Stimulated activated CD4-positive, alpha-beta T cell treated with anti-CD3 and anti-CD28 coated beads, Interleukin-1b, Interleukin-23, amount 100 ng/mL, for 24 hours (primary cell): ENCODE data around the gene PRICKLE2.

Experiments used
- DNase-seq, 4 experiments: peaks; one replicate each; pipeline ENCODE4 v3.0.0-alpha.2; 2020; ENCODE audit warnings: low read depth in 4 of 4, low spot score in 1 of 4

PRICKLE2 gene

GRCh38 chr3:64079369-64080150, 145.7 kb downstream of the PRICKLE2 start:
- DNase-seq: no peak

GRCh38 chr3:64078966-64079365, 146.3 kb downstream of the PRICKLE2 start:
- DNase-seq: no peak

- DNase-seq: no peak
Observed at GRCh38 chr3:64074895-64075679, 150.2 kb downstream of the PRICKLE2 start.

- no peak for DNase-seq
Observed at GRCh38 chr3:64074060-64074459, 151.2 kb downstream of the PRICKLE2 start.

GRCh38 chr3:64073158-64073761, 152.0 kb downstream of the PRICKLE2 start:
- DNase-seq: no peak

- DNase-seq: no peak
Observed at GRCh38 chr3:64072126-64072525, 153.1 kb downstream of the PRICKLE2 start.

GRCh38 chr3:64070704-64071103, 154.6 kb downstream of the PRICKLE2 start:
- DNase-seq: no peak

- DNase-seq: no peak
Observed at GRCh38 chr3:64067506-64068346, 157.5 kb downstream of the PRICKLE2 start.

GRCh38 chr3:64064804-64065203, 160.5 kb downstream of the PRICKLE2 start:
- DNase-seq: no peak

- DNase-seq: no peak
Observed at GRCh38 chr3:64063983-64064438, 161.3 kb downstream of the PRICKLE2 start.

- no peak for DNase-seq
Observed at GRCh38 chr3:64063207-64063982, 161.9 kb downstream of the PRICKLE2 start.

GRCh38 chr3:64061628-64062027, 163.6 kb downstream of the PRICKLE2 start:
- no peak for DNase-seq

GRCh38 chr3:64059484-64060175, 165.6 kb downstream of the PRICKLE2 start:
- no peak for DNase-seq

GRCh38 chr3:64058566-64058965, 166.7 kb downstream of the PRICKLE2 start:
- DNase-seq: no peak

- DNase-seq: no peak
Observed at GRCh38 chr3:64057231-64057630, 168.0 kb downstream of the PRICKLE2 start.

GRCh38 chr3:64056606-64057180, 168.6 kb downstream of the PRICKLE2 start:
- DNase-seq: no peak

GRCh38 chr3:64055076-64055475, 170.2 kb downstream of the PRICKLE2 start:
- no peak for DNase-seq

- no peak for DNase-seq
Observed at GRCh38 chr3:64054488-64054887, 170.8 kb downstream of the PRICKLE2 start.

GRCh38 chr3:64053581-64053980, 171.7 kb downstream of the PRICKLE2 start:
- no peak for DNase-seq
